Activated CD4-positive, alpha-beta T cell treated with anti-CD3 and anti-CD28 coated beads, Interleukin-10, Interleukin-2, amounts not matched to agents 100 ng/mL and 50 ng/mL, durations not matched to agents 16 hours and 8 hours (primary cell): ENCODE measurements around the gene PDE4B.
"Not testable (repeated sequence)": the region's sequence is repeated elsewhere in the genome, so short reads cannot be mapped to it uniquely, and the experiment has no call there.

Source experiments
- DNase-seq: peaks from one replicate; pipeline ENCODE4 v3.0.0-alpha.2; 2020

PDE4B gene

GRCh38 chr1:65998763-65999583, 206.3 kb downstream of the PDE4B start:
- DNase-seq, result no peak

DNA sequence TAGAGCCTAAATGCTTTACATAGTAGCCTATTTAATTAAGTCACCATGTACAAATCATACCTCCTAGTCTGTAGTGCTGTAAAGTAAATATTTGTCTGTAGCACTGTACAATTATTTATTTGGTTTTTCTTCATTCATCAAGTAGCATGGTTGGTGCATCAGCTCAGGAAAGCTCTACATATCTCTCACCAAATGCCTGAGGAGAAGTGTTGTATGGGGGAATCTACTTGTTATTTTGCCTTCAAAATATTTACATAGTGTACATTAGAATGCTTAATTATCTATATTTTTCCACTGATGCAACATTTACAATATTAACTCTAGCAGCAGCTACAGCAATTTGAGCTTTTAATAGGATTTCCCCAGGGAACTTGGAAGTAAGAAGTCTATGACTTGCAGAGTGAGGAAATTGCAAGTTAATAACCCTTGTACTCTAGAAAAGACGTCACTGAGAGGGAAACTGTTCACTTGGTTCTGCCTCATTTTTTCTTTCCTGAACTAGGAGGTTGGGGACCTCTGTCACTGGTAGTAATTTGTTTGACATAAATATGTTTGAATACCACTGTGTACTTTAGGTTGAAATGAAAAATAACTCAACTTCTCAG, 207.4 kb downstream of the PDE4B start:
- DNase-seq, result no peak

DNA sequence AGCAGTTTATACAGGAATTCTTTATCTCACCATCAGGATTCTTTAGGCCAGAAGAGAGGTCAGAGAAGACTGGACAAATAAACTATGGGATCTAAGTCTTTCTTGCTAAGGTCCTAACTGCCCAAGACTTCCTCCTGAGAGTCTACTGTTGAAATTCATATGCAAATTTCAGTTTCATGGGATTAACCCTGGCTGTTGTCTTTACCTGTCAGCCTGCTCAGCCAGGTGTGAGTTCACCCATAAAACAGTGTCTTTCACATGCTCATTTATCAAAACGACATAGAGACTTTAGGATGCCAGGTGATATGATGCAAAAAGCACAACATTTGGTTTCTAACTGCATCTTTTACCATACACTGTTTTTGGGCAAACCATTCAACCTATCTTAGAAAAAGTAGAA, 211.0 kb downstream of the PDE4B start:
- DNase-seq, result no peak

- not testable (repeated sequence) for DNase-seq
Measured at GRCh38 chr1:66006534-66006933, 213.8 kb downstream of the PDE4B start.

- no peak for DNase-seq
Measured at GRCh38 chr1:66012106-66012784, 219.6 kb downstream of the PDE4B start.

- DNase-seq, result no peak
Measured at GRCh38 chr1:66013371-66013770, 220.7 kb downstream of the PDE4B start.

GRCh38 chr1:66022904-66023620, 230.4 kb downstream of the PDE4B start:
- DNase-seq, result no peak

GRCh38 chr1:66025188-66025587, 232.5 kb downstream of the PDE4B start:
- no peak for DNase-seq

- no peak for DNase-seq
Measured at GRCh38 chr1:66028035-66028434, 235.3 kb downstream of the PDE4B start.

- no peak for DNase-seq
Measured at GRCh38 chr1:66033781-66034180, 241.1 kb downstream of the PDE4B start.

GRCh38 chr1:66035616-66036245, 243.0 kb downstream of the PDE4B start:
- no peak for DNase-seq

DNA sequence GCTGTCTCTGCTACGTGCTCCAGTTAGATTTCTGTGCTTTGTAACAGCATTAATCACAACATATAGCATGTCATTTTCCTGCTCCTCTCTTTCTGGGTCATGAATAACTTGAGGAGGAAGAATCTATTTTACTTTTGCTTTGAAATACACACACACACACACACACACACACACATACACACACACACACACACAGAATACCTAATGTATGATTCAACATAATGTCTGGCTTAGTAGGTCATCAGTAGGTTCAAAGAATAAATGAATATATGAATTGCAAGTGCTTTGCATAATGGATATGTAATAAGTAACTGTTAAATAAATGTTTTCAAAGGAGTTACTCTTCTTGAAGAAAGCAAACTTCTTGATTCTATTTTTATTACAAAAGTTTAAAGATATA, 249.0 kb downstream of the PDE4B start:
- DNase-seq, result no peak

GRCh38 chr1:66043186-66043585, 250.5 kb downstream of the PDE4B start:
- DNase-seq, result no peak

DNA sequence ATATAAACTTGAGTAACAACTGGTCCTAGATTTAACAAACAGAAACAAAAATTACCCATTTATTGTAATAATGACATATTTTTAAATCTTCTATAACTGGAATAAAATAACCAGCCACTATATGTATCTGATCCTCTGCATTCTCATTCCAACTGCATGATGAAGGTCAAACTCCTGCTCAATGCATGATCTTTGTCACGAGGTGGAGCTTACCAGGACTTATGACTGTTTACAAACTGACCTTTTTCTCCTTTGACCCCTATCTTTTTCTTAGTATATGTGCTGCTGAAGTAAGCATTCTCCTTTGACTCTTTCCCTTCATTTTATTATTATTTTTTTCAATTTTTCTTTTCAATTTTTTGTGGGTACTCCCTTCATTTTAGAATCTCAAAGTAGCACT, 252.2 kb downstream of the PDE4B start:
- no peak for DNase-seq

DNA sequence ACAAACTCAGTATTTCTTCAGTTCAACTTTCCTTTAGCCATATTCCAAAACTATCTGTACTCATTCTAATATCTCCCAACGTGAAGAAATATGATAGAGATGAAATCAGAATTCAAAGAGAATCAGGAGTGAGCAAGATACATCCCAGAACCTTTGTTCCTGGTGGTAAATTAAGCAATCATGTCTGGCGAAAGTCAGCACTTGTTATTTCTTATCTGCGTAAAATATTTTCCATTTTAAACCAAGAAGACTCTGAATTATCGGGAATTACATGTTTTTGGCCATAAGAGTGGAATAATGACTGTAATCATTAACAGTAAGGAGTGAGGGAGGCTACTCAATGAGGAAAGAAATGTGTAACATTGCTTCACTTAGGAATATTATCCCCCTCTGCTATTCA, 253.7 kb downstream of the PDE4B start:
- DNase-seq, result no peak

- no peak for DNase-seq
Measured at GRCh38 chr1:66048011-66048410, 255.3 kb downstream of the PDE4B start.

- no peak for DNase-seq
Measured at GRCh38 chr1:66050123-66050522, 257.4 kb downstream of the PDE4B start.

GRCh38 chr1:66050633-66051032, 257.9 kb downstream of the PDE4B start:
- no peak for DNase-seq

DNA sequence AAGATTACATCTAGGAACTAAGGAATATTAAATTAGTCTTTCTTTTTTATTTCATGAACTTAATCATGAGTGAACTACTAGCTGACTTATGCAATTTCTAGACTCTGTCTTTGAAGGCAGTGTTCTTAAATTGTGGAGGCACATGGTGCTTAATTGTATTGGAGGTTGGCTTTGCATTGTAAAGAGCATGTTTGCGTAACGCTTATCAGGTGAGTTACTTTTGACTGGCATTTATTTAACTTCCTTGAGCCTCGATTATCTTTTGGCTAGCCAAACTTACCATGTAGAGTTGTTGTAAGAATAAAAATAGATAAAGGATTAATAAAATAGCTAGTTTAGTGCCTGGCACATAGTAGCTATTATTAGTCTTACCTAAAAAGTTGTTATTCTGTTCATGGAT, 262.4 kb downstream of the PDE4B start:
- DNase-seq, result no peak

DNA sequence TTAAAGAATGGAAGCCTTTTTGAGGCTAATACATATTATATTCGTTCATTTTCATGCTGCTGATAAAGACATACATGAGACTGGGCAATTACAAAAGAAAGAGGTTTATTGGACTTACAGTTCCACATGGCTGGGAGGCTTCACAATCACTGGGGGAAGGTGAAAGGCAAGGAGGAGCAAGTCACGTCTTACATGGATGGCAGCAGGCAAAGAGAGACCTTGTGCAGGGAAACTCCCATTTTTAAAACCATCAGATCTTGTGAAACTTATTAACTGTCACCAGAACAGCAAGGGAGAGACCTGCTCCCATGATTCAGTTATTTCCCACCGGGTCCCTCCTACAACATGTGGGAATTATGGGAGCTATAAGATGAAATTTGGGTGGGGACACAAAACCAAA, 264.8 kb downstream of the PDE4B start:
- not testable (repeated sequence) for DNase-seq

DNA sequence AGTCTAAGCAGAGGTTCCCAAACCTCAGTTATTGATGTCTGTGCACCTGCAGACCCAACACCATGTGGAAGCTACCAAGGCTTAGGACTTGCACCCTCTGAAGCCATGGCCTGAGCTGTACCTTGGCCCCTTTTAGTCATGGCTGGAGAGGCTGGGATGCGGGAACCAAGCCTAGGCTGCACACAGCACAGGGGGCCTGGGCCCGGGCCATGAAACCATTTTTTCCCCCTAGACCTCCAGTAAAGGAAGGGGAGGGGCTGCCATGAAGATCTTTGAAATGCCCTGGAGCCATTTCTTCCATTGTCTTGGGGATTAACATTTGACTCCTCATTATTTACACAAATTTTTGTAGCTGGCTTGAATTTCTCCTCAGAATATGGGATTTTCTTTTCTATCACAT, 265.9 kb downstream of the PDE4B start:
- DNase-seq, result no peak

DNA sequence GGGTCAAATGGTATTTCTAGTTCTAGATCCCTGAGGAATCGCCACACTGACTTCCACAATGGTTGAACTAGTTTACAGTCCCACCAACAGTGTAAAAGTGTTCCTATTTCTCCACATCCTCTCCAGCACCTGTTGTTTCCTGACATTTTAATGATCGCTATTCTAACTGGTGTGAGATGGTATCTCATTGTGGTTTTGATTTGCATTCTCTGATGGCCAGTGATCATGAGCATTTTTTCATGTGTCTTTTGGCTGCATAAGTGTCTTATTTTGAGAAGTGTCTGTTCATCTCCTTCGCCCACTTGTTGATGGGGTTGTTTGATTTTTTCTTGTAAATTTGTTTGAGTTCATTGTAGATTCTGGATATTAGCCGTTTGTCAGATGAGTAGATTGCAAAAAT, 274.5 kb downstream of the PDE4B start:
- DNase-seq, result not testable (repeated sequence)
